PFSK-1 (cell line): ENCODE measurements around the gene ARHGAP42.

Source experiments
- FOXP2 ChIP-seq: optimal IDR thresholded peaks from 2 replicates; pipeline ENCODE3; 2011; ENCODE audit warnings: borderline replicate concordance, control low read depth, inconsistent platforms; ENCODE audit not compliant: insufficient read depth; ENCODE audit errors: extremely low read length, extremely low read depth
- POLR2AphosphoS5 ChIP-seq: IDR thresholded peaks from 2 replicates; pipeline ENCODE4 v1.6.1; 2012; ENCODE audit warnings: low read depth, mild to moderate bottlenecking, control low read depth, low read length, moderate library complexity
- SIN3A ChIP-seq: IDR thresholded peaks from 2 replicates; pipeline ENCODE4 v1.6.1; 2012; ENCODE audit warnings: mild to moderate bottlenecking, low read length, moderate library complexity, borderline replicate concordance; ENCODE audit not compliant: insufficient read depth
- TAF1 ChIP-seq: IDR thresholded peaks from 2 replicates; pipeline ENCODE4 v1.6.1; 2012; ENCODE audit warnings: low read length, control low read depth, borderline replicate concordance; ENCODE audit not compliant: insufficient read depth
- TF ChIP-seq, protein P1 (sequence below), 2 experiments: IDR thresholded peaks; 2 replicates each; pipeline versions ENCODE4 v1.6.1 to v1.8.0; 2011 to 2012; ENCODE audit warnings: low read depth in 2 of 2, low read length in 2 of 2, control low read depth in 1 of 2, inconsistent platforms in 1 of 2, mild to moderate bottlenecking in 1 of 2, moderate library complexity in 1 of 2; ENCODE audit not compliant: insufficient read depth in 1 of 2

The ARHGAP42 gene

DNA sequence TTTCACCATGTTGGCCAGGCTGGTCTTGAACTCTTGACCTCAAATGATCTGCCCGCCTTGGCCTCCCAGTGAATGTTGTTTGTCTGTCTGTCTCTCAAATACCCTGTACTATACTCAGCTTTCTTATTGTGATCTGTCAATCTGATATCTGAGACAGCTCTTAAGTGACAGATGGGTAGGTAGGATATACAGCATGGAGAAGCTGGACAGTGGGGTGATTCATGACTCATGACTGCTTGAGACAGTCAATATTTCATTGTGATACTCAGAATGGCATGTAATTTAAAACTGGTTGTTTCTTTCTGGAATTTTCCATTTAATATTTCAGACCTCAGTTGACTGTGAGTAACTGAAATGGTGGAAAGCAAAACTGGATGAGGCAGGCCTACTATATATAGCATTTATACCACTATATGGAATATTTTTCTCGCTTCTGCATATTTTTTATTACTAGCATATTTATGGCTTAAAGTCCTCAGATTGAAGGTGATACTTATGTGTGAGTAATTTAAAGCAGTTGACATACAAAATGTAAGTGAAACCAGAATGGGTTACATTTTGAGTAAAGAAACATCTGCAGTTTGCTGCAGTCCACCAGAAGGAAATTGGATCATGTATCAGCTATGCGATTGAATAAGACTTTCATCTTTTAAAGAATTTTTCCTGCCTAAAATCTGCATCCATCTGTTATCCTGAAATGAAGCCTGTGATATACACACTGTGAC lies 22.3 kb downstream of the ARHGAP42 start:
- TF ChIP-seq TAF1 (no peak), POLR2AphosphoS5 (no peak), FOXP2 (no peak), SIN3A (no peak)
- TF ChIP-seq, protein P1, sequence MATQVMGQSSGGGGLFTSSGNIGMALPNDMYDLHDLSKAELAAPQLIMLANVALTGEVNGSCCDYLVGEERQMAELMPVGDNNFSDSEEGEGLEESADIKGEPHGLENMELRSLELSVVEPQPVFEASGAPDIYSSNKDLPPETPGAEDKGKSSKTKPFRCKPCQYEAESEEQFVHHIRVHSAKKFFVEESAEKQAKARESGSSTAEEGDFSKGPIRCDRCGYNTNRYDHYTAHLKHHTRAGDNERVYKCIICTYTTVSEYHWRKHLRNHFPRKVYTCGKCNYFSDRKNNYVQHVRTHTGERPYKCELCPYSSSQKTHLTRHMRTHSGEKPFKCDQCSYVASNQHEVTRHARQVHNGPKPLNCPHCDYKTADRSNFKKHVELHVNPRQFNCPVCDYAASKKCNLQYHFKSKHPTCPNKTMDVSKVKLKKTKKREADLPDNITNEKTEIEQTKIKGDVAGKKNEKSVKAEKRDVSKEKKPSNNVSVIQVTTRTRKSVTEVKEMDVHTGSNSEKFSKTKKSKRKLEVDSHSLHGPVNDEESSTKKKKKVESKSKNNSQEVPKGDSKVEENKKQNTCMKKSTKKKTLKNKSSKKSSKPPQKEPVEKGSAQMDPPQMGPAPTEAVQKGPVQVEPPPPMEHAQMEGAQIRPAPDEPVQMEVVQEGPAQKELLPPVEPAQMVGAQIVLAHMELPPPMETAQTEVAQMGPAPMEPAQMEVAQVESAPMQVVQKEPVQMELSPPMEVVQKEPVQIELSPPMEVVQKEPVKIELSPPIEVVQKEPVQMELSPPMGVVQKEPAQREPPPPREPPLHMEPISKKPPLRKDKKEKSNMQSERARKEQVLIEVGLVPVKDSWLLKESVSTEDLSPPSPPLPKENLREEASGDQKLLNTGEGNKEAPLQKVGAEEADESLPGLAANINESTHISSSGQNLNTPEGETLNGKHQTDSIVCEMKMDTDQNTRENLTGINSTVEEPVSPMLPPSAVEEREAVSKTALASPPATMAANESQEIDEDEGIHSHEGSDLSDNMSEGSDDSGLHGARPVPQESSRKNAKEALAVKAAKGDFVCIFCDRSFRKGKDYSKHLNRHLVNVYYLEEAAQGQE (IDR thresholded peaks at IDR 0.05; ENCODE audit: insufficient read depth in 1 of 2, low read depth in 2 of 2, low read length in 2 of 2): no peak

DNA sequence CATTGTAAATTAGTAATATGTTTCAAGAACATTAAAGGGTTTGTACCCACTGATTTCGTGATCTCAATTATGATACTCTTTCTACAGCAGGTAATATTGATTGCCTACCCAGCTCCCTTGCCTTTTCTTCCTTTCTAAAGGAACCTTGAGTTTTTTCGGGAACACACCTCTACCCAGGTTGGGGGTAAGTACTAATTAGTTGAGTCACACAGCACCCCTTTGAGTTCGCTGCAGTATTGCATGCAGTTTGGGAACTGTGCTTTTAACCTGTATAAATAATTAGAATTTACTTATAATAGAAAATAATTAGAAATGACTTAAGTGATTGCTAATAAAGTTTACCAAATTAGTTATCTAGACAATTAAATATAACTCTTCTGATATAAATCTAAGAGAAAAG lies 24.9 kb downstream of the ARHGAP42 start:
- TF ChIP-seq, protein P1 (IDR thresholded peaks at IDR 0.05; ENCODE audit: insufficient read depth in 1 of 2, low read depth in 2 of 2, low read length in 2 of 2): no peak
- TF ChIP-seq SIN3A (no peak), FOXP2 (no peak), TAF1 (no peak), POLR2AphosphoS5 (no peak)

DNA sequence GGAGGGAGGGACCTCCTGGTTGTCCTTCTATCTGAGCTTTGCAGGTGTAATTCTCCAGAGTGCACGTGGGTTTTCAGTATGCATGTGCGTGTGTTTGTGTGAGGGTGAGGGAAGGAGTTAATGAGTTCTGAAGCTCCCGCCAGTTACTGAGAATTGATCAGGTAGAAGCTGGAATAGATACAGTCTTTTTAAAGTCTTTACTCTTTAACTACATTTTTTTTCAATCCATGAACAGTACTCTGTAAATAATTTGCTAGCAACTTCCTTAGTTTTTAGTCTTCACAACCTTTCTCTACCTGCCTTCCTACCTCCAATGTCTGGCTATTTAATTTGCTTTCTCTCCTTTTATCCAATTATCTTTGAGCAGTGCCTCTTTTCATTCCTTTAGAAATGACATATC lies 25.5 kb downstream of the ARHGAP42 start:
- no peak for TF ChIP-seq SIN3A
- TF ChIP-seq, protein P1 (IDR thresholded peaks at IDR 0.05; ENCODE audit: insufficient read depth in 1 of 2, low read depth in 2 of 2, low read length in 2 of 2): no peak
- TF ChIP-seq TAF1: no peak
- no peak for TF ChIP-seq POLR2AphosphoS5
- no peak for TF ChIP-seq FOXP2

DNA sequence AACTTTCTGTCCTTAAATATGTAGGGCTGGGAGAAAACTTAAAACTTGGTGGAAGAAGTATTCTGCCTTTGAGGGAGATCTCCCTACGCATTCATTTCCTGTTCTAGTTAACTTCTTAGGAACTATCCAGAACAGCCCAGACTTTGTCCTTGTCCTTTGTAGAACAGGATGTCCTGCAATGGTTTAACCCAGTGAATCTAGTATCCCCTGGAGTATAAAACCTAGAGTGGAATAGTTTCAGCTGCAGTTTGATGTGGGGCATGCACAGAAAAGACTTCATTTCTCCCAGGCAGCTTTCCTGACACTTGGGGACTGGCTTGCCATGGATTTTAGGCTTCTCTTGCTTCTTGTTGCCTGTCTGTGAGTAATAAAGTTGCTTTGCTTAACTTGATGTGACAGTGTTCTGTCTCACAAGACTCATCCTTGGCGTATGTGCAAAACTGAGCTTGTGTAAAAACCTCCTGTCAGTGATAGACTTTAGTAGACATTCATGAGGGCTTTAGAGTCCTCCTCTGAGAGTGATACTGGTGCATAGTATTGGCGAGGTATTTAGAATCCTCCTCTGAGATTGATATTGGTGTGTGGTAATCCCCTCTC lies 28.2 kb downstream of the ARHGAP42 start:
- TF ChIP-seq, protein P1 (IDR thresholded peaks at IDR 0.05; ENCODE audit: insufficient read depth in 1 of 2, low read depth in 2 of 2, low read length in 2 of 2): no peak
- no peak for TF ChIP-seq POLR2AphosphoS5
- no peak for TF ChIP-seq TAF1
- TF ChIP-seq SIN3A: no peak
- TF ChIP-seq FOXP2: no peak
